Kidney glomerular epithelial cell (primary cell): Measurements from ENCODE around the gene WDR83.
A peak's percentile ranks its signal among the peaks of the same experiment; 100 is the strongest.

Experiments used
- DNase-seq: peaks from one replicate; lab custom pipeline; 2025; lab: John Stamatoyannopoulos, UW

WDR83 gene

DNA sequence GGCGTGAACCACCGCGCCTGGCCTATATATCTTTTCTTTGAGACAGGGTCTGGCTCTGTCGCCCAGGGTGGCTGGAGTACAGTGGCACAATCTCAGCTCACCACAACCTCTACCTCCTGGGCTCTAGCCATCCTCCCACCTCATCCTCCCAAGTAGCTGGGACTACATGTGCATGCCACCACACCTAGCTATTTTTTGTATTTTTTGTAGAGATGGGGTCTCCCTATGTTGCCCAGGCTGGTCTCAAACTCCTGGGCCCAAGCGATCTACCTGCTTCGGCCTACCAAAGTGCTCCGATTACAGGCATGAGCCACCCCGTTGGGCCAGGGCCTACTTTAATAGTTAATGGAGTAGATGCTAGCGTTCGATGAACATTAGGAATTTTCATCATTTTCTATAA lies 53.7 kb downstream of the WDR83 start:
- DNase-seq: no peak

DNA sequence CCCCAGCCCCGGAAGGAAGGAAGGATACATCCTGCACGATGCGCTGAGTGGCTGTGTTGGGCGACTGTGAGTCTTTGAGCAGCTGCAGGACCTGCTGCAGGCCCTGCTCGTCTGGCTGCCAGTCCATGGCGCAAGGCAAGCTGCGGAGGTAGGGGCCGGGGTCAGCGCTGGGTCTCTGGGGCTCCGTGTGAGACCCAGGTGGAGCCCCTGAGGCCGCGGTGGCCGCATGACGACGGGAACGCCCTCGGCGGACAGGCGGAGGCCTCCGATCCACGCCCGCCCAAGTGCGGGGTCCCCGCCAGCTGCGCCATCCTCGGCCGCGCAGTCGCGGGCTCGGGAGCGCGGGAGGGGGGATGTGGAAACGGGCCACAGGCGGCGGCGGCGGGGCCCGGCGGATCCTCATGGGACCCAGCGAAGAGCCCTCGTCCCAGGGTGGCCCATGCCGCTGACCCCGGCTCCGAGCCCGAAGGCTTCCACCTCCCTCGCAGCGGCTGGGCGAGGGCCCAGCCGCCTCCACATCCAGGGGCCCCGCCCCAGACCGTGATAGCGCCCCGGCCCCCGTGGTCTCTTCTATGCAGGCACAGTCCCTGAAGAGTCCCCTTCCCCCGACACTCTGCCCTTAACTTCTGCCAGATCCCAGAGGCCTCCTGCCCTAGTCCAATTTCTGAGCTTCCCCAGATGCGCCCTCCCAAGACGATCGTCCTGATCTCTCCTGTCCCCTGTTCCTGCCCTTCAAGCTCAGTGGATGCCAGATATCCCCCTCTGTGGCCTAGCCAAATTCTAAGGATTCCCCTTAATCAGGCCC lies 54.4 kb downstream of the WDR83 start:
- no peak for DNase-seq

DNA sequence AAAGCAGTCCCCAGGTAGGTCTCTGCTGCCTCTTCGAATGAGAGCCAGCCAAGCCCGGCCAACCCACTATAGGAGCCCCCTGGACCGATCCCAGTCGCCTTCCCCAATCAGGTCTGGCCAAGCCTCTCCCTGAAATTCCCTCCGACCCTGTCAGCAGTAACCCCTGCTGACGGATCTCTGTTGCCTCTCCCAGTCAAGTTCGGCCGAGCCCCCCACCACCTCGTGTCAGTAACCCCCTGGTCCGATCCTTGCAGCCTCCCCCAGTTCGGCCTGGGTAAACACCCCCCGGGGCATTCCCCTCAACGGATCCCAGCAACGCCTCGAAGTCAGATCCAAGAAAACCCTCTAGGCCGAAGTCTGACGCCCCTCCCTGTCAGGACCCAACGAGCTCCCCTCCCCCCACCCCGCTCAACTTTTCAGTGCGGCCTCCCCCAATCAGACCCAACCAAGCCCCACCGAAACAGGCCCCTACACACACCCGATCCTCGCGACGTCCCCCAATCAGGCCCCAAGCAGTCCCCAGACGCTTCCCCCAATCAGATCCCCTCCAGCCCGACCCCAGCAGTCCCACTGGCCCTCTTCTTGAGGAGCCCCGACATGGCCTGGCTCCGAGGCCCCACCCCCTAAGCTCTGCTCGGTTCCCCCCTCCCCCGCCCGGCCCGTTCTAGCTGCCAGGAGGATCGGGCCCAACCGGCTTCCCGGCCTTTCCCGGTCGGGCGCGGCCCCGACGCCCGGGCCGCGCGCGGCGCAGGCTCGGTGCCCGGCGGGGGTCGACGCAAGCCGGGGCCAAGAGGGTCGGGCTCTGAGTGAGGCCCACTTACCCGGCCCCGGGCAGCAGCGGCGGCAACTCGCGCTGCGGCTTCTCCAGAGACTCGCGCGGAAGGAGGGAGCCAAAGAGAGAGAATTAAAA lies 55.3 kb downstream of the WDR83 start:
- DNase-seq: no peak

DNA sequence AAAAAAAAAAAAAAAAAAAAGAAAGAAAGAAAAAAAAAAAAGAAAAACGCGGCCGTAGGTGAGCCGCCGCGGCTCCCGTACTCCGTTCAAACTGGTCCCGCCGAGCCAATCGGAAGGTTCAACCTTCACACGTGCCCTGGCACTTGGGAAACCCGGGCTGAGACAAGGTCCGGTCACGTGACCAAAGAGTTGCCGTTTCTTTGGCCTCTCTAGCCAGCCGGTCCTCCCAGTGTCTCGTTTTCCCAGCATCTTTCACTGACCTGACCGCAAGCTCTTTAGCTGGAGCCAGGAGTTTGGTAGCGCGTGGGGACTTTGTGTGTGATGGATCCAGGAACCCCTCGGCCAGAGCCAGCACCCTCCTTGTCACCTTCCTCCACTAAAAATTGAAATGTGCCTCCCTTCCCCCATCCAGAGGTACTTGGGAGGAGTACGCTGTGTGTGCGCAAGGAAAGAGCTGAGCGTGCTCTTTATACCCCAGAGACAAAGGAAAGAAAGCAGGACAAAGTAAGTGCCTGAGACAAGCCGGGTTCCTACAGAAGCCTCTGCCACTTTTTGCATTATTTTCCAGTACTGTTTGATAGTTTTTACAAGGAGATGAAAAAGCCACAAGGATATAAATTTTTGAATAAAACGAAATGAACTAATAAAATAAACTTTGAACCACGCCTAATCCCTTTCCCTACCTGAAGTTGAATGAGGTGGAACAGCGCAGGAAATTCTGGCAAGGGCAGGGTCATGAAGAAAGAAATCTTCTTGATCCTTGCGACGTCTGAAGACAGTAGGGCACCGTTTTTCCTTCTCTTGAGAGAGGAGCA lies 56.2 kb downstream of the WDR83 start:
- peak; percentile 90 for DNase-seq

DNA sequence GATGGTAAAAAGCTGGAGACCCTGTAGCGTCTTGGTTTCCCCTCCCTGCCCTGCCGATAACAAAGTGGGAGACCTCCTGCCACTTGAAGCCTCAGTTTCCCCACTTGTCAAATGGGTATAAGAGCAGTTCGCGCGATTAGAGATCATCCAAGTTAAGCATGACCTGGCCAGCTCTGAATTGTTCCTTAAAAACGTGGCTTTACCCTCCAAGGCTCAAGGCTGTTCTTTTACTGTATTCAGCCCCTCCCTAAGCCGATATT lies 56.7 kb downstream of the WDR83 start:
- no peak for DNase-seq

DNA sequence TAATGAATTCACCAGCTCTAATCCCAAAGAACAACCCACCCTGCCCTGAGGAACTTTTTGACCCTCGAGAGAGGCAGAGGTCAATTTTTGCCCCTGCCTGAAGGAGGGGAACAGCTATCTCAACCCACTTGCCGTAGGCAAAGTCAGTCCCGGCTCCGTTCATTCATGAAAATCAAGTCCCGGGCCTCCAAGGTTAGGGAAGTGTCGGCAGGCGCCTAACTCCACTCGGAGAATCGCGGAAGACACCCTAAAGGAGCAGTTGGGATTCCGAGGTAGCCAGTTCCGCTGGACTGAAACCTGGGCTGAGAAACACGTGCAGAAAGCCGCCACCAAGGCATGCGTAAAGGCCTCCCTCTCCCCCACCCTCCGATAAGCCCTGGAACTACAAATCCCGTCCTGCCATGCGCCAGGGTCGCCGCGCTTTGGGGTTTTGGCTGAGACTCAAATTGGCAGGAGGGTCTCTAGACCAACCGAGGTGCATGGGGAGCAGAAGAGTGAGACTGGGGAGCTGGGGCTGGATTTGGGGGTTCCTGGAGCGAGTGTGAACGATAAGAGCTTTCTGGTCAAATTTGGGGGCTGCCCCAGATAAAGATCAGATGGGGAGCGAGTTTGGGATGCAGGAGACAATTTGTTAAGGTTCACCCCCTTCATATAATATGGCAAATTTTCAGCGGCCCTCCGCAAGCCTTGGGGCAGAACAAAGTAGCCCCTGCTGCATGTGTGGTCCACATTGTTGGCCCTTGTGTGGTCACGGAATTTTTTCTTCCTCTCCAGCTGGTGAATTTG lies 57.2 kb downstream of the WDR83 start, which contains the start of gene TNPO2:
Gene TNPO2 (minus strand): TSS at position 292 of the 786 bp plus-strand sequence. CDS start 2,955 bp downstream, outside the sequence.
- peak; percentile 50 for DNase-seq
